Measurements from ENCODE around the gene TREH.
A peak's percentile ranks its signal among the peaks of the same experiment; 100 is the strongest.

TREH gene

GRCh38 chr11:118705791-118706545 lies 26.5 kb upstream of the TREH start:
- Mint-ChIP-seq H3K36me3 (ENCODE audit: low read depth) (no peaks in the 10 kb centered on the region), H3K4me1 (ENCODE audit: low read depth) (peaks cover 28% of the 10 kb centered on the region), H3K9me3 (no peaks in the 10 kb centered on the region), H3K4me3 (no peak overlapping the region), H3K27me3 (no peaks in the 10 kb centered on the region), H3K27ac (no peak overlapping the region)
- no peak for DNase-seq

- Mint-ChIP-seq H3K27me3 (no peaks in the 10 kb centered on the region), H3K36me3 (ENCODE audit: low read depth) (no peaks in the 10 kb centered on the region), H3K27ac (peak overlapping the region; percentile 82), H3K9me3 (peaks cover 3% of the 10 kb centered on the region), H3K4me1 (ENCODE audit: low read depth) (peaks cover 31% of the 10 kb centered on the region), H3K4me3 (no peak overlapping the region)
- no peak for DNase-seq
These were observed 25.8 kb upstream of the TREH start for GRCh38 chr11:118705111-118705741.

- H3K4me3 Mint-ChIP-seq, result no peak overlapping the region
- peaks cover 3% of the 10 kb centered on the region for H3K36me3 Mint-ChIP-seq (ENCODE audit: low read depth)
- H3K27me3 Mint-ChIP-seq, result no peaks in the 10 kb centered on the region
- no peak overlapping the region for H3K27ac Mint-ChIP-seq
- DNase-seq, result no peak
- H3K9me3 Mint-ChIP-seq, result peaks cover 4% of the 10 kb centered on the region
- peaks cover 45% of the 10 kb centered on the region for H3K4me1 Mint-ChIP-seq (ENCODE audit: low read depth)
These were observed 24.2 kb upstream of the TREH start for GRCh38 chr11:118703563-118704106.

GRCh38 chr11:118699506-118700220 lies 20.2 kb upstream of the TREH start:
- Mint-ChIP-seq H3K4me1 (ENCODE audit: low read depth) (peaks cover 61% of the 10 kb centered on the region), H3K27ac (peak overlapping the region; percentile 59), H3K27me3 (no peaks in the 10 kb centered on the region), H3K36me3 (ENCODE audit: low read depth) (peaks cover 3% of the 10 kb centered on the region), H3K4me3 (no peak overlapping the region), H3K9me3 (peaks cover 4% of the 10 kb centered on the region)
- DNase-seq, result no peak

GRCh38 chr11:118697346-118697745 lies 17.9 kb upstream of the TREH start:
- no peak for DNase-seq
- Mint-ChIP-seq H3K27ac (no peak overlapping the region), H3K4me3 (no peak overlapping the region), H3K36me3 (ENCODE audit: low read depth) (peaks cover 3% of the 10 kb centered on the region), H3K4me1 (ENCODE audit: low read depth) (peaks cover 66% of the 10 kb centered on the region), H3K9me3 (peaks cover 4% of the 10 kb centered on the region), H3K27me3 (peaks cover 6% of the 10 kb centered on the region)

- H3K9me3 Mint-ChIP-seq, result peaks cover 4% of the 10 kb centered on the region
- H3K36me3 Mint-ChIP-seq (ENCODE audit: low read depth), result peaks cover 3% of the 10 kb centered on the region
- H3K4me3 Mint-ChIP-seq, result no peak overlapping the region
- H3K4me1 Mint-ChIP-seq (ENCODE audit: low read depth), result peaks cover 72% of the 10 kb centered on the region
- H3K27ac Mint-ChIP-seq, result peak overlapping the region; percentile 14
- peaks cover 6% of the 10 kb centered on the region for H3K27me3 Mint-ChIP-seq
- no peak for DNase-seq
These were observed 17.3 kb upstream of the TREH start for GRCh38 chr11:118696673-118697226.

GRCh38 chr11:118694771-118695170 lies 15.3 kb upstream of the TREH start:
- Mint-ChIP-seq H3K4me1 (ENCODE audit: low read depth) (peaks cover 82% of the 10 kb centered on the region), H3K4me3 (no peak overlapping the region), H3K27ac (no peak overlapping the region), H3K9me3 (no peaks in the 10 kb centered on the region), H3K36me3 (ENCODE audit: low read depth) (peaks cover 1% of the 10 kb centered on the region), H3K27me3 (peaks cover 6% of the 10 kb centered on the region)
- DNase-seq, result no peak

GRCh38 chr11:118694185-118694584 lies 14.7 kb upstream of the TREH start:
- peaks cover 80% of the 10 kb centered on the region for H3K4me1 Mint-ChIP-seq (ENCODE audit: low read depth)
- H3K27ac Mint-ChIP-seq, result no peak overlapping the region
- DNase-seq, result no peak
- H3K36me3 Mint-ChIP-seq (ENCODE audit: low read depth), result no peaks in the 10 kb centered on the region
- H3K9me3 Mint-ChIP-seq, result no peaks in the 10 kb centered on the region
- no peak overlapping the region for H3K4me3 Mint-ChIP-seq
- H3K27me3 Mint-ChIP-seq, result peaks cover 6% of the 10 kb centered on the region

- Mint-ChIP-seq H3K4me1 (ENCODE audit: low read depth) (peaks cover 72% of the 10 kb centered on the region), H3K27ac (peak overlapping the region; percentile 24), H3K9me3 (no peaks in the 10 kb centered on the region), H3K4me3 (no peak overlapping the region), H3K36me3 (ENCODE audit: low read depth) (no peaks in the 10 kb centered on the region), H3K27me3 (peaks cover 6% of the 10 kb centered on the region)
- peak; percentile 67 for DNase-seq
These were observed 12.7 kb upstream of the TREH start for GRCh38 chr11:118691926-118692830.

- H3K4me3 Mint-ChIP-seq, result no peak overlapping the region
These were observed 11.3 kb upstream of the TREH start for GRCh38 chr11:118690553-118691304.

GRCh38 chr11:118689852-118690552 lies 10.6 kb upstream of the TREH start:
- Mint-ChIP-seq H3K9me3 (no peaks in the 10 kb centered on the region), H3K36me3 (ENCODE audit: low read depth) (no peaks in the 10 kb centered on the region), H3K4me1 (ENCODE audit: low read depth) (peaks cover 53% of the 10 kb centered on the region), H3K27me3 (peaks cover 6% of the 10 kb centered on the region), H3K4me3 (peak overlapping the region; percentile 73), H3K27ac (peak overlapping the region; percentile 84)
- DNase-seq, result peak; percentile 89

More at GRCh38 chr11:118690553-118691304, 11.3 kb upstream of the TREH start:
- H3K4me1 Mint-ChIP-seq (ENCODE audit: low read depth), result peaks cover 58% of the 10 kb centered on the region
- no peak for DNase-seq
- no peaks in the 10 kb centered on the region for H3K36me3 Mint-ChIP-seq (ENCODE audit: low read depth)
- peak overlapping the region; percentile 50 for H3K27ac Mint-ChIP-seq
- H3K9me3 Mint-ChIP-seq, result no peaks in the 10 kb centered on the region
- H3K27me3 Mint-ChIP-seq, result peaks cover 6% of the 10 kb centered on the region

GRCh38 chr11:118689503-118689851 lies 10.0 kb upstream of the TREH start:
- Mint-ChIP-seq H3K9me3 (no peaks in the 10 kb centered on the region), H3K27ac (no peak overlapping the region), H3K4me1 (ENCODE audit: low read depth) (peaks cover 48% of the 10 kb centered on the region), H3K4me3 (no peak overlapping the region), H3K27me3 (peaks cover 6% of the 10 kb centered on the region), H3K36me3 (ENCODE audit: low read depth) (no peaks in the 10 kb centered on the region)
- DNase-seq, result no peak

All from activated T-cell treated with anti-CD3 and anti-CD28 coated beads, Interleukin-2, amount 50 U/mL, for 24 hours (primary cell).